Large intestine (tissue), 3 donors: ENCODE data around the gene MRPS12. TPM values are rescaled to one million over a fixed set of nuclear protein-coding genes. Genes with fewer than 3 reads are reported as not detected.

Source experiments
- DNase-seq, 2 donors: peaks; one replicate each; pipeline versions ENCODE4 v3.0.0 to v3.0.0-alpha.2; 2013
- H3K27ac ChIP-seq: one replicate; pipeline ENCODE4 v1.5.1; 2013; ENCODE audit warnings: low read length
- H3K27me3 ChIP-seq: 2 replicates; pipeline ENCODE4 v1.6.1; 2013; ENCODE audit warnings: low read length; ENCODE audit not compliant: control insufficient read depth, insufficient read depth
- H3K36me3 ChIP-seq: 2 replicates; pipeline ENCODE4 v1.6.1; 2013; ENCODE audit warnings: low read length; ENCODE audit not compliant: control insufficient read depth, insufficient read depth
- H3K4me1 ChIP-seq: one replicate; pipeline ENCODE4 v1.6.1; 2013; ENCODE audit warnings: low read length; ENCODE audit not compliant: control insufficient read depth, insufficient read depth
- H3K4me3 ChIP-seq: one replicate; pipeline ENCODE4 v1.5.1; 2013; ENCODE audit warnings: low read length
- H3K9me3 ChIP-seq: one replicate; pipeline ENCODE4 v1.6.1; 2013; ENCODE audit warnings: mild to moderate bottlenecking, low read depth, low read length, moderate library complexity; ENCODE audit not compliant: control insufficient read depth
- WGBS: methylation state at CpG from one replicate; pipeline ENCODE4 v1.1.5; 2013; ENCODE audit warnings: low lambda C conversion rate; ENCODE audit not compliant: insufficient coverage; 5-methylcytosine and 5-hydroxymethylcytosine counted together
- polyA plus RNA-seq: library from polyadenylated mRNA; unstranded; fragments of 120-200 nt; gene quantifications from one replicate; pipeline ENCODE4 v1.2.1, GENCODE V29; 2013

The MRPS12 gene
- polyA plus RNA-seq, 1 donor = 23.5 TPM

DNA sequence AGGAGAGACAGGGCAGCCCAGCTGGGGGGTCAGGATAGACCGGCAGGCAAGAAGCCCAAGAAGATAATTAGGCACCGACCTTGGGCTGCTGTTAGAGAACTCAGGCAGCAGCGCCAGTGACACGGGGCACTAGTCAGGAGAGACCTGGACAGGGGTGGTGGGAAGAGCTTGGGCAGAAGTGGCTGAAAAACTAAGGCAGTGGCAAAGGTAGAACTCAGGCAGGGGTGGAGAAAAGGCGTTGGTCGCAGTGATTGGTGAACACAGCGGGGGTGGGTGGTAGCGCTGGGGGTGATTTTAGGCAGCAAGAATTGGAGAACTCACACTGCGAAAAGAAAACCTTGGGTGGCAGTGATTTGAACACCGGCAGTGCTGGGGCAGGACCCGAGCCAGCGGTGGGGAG, 23.1 kb upstream of the MRPS12 start:
- no peaks in the 10 kb centered on the region for H3K4me1 ChIP-seq
- H3K27me3 ChIP-seq = peaks cover 14% of the 10 kb centered on the region
- WGBS = 94% methylated on average over 3 of the region's 12 CpGs
- peaks cover 23% of the 10 kb centered on the region for H3K36me3 ChIP-seq
- peaks cover 6% of the 10 kb centered on the region for H3K9me3 ChIP-seq
- H3K4me3 ChIP-seq = no peak overlapping the region
- no peak for DNase-seq
- no peak overlapping the region for H3K27ac ChIP-seq

DNA sequence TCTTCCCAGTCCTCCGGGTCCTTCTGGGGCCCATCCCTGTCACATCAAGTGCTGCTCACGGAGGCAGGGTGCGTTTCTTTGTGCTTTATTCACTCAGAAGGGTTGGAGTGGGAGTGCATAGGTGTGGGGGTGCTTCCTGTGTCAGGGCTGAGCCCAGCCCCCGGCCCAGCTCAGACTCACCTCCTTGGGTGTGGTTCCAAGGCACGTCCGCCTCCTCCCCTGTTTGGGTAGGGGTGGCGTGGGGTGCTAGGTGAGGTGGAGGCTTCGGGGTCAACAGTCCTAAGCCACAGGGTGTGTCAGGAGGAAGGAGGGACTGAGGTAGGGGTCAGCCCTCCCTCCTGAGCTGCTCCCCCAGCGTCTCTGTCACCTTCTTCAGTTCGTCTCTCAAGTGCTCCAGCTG, 21.8 kb upstream of the MRPS12 start:
- WGBS = no CpG with 5 or more reads among the region's 10 CpGs
- no peaks in the 10 kb centered on the region for H3K4me1 ChIP-seq
- peaks cover 14% of the 10 kb centered on the region for H3K27me3 ChIP-seq
- no peak for DNase-seq
- no peak overlapping the region for H3K27ac ChIP-seq
- H3K9me3 ChIP-seq = peaks cover 6% of the 10 kb centered on the region
- H3K36me3 ChIP-seq = peaks cover 23% of the 10 kb centered on the region
- H3K4me3 ChIP-seq = no peak overlapping the region

GRCh38 chr19:38910488-38910887, 20.3 kb upstream of the MRPS12 start:
- WGBS = 100% methylated on average over 1 of the region's 12 CpGs
- H3K9me3 ChIP-seq = peaks cover 6% of the 10 kb centered on the region
- no peak for DNase-seq
- peaks cover 29% of the 10 kb centered on the region for H3K36me3 ChIP-seq
- no peak overlapping the region for H3K27ac ChIP-seq
- peaks cover 14% of the 10 kb centered on the region for H3K27me3 ChIP-seq
- no peaks in the 10 kb centered on the region for H3K4me1 ChIP-seq
- H3K4me3 ChIP-seq = no peak overlapping the region

GRCh38 chr19:38911388-38912001, 19.2 kb upstream of the MRPS12 start:
- Histone ChIP-seq H3K4me3 (no peak overlapping the region), H3K27ac (no peak overlapping the region), H3K27me3 (peaks cover 14% of the 10 kb centered on the region), H3K4me1 (no peaks in the 10 kb centered on the region), H3K9me3 (peaks cover 6% of the 10 kb centered on the region), H3K36me3 (peaks cover 27% of the 10 kb centered on the region)
- no peak for DNase-seq
- WGBS = no CpG with 5 or more reads among the region's 16 CpGs

DNA sequence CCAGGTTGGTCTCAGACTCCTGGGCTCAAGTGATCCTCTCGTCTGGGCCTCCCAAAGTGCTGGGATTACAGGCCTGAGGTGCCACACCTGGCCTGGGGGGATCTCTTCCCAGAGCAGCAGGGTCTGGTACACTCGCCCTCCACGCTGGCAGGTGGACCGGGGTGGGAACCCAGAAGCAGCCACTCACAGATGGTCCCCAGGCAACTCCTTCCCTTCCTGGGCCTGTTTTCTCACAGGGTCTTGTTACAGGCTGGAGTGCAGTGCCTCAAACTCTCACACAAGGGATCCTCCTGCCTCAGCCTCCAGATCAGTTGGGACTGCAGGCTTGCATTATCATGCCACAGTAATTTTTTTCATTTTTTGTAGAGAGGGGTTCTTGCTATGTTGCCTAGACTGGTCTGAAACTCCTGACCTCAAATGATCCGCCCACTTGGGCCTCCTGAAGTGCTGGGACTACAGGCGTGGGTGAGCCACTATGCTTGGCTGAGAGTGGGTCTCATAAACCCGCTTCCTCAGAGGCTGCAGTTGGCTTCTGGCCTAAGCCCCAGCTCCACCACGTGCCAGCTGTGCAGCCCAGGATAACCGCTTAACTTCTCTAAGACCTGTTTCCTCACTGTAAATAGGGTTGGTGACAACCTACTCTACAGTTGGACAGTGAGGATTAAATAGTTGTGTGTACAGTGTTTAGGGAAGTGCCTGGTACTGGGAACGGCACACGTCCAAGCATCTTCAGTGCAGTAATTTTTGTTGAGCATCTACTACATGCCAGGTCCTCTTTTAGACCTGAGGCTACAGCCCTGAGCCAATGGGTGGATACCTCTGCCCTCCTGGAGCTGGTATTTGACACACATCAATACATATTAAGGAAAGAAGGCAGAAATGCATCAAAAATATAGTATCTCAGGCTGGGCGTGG, 17.9 kb upstream of the MRPS12 start:
- WGBS = 100% methylated on average over 1 of the region's 12 CpGs
- no peak for DNase-seq

DNA sequence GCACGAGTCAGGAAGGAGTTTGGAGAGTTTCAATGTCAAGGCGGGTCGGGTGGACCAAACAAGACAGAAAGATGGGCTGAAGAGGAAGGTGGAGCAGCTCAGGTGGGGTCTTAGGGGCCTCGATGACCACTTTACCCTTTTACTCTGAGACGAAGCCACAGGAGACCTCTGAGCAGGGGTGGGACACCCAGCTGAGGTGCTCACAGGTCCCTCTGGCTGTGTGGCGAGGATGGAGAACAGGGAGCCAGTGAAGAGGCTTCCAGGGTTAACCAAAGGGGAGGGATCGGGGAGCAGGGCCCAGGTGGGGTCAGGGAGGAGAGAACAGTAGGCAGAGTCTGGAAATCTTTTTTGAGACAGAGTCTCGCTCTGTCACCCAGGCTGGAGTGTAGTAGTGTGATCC, 16.8 kb upstream of the MRPS12 start:
- Histone ChIP-seq H3K4me1 (peaks cover 8% of the 10 kb centered on the region), H3K4me3 (no peak overlapping the region), H3K9me3 (peaks cover 4% of the 10 kb centered on the region), H3K27me3 (peaks cover 14% of the 10 kb centered on the region), H3K27ac (no peak overlapping the region), H3K36me3 (peaks cover 13% of the 10 kb centered on the region)
- no peak for DNase-seq
- no CpG with 5 or more reads among the region's 8 CpGs for WGBS

More for the DNA sequence above, 17.9 kb upstream of the MRPS12 start:
- Histone ChIP-seq H3K9me3 (peaks cover 4% of the 10 kb centered on the region), H3K4me1 (peaks cover 3% of the 10 kb centered on the region), H3K36me3 (peaks cover 15% of the 10 kb centered on the region), H3K27me3 (peaks cover 14% of the 10 kb centered on the region), H3K27ac (no peak overlapping the region), H3K4me3 (no peak overlapping the region)

- Histone ChIP-seq H3K4me1 (peaks cover 8% of the 10 kb centered on the region), H3K4me3 (no peak overlapping the region), H3K27me3 (peaks cover 14% of the 10 kb centered on the region), H3K27ac (no peak overlapping the region), H3K9me3 (peaks cover 4% of the 10 kb centered on the region), H3K36me3 (peaks cover 15% of the 10 kb centered on the region)
- DNase-seq = no peak
- 100% methylated on average over 1 of the region's 44 CpGs for WGBS
These were observed 15.1 kb upstream of the MRPS12 start for GRCh38 chr19:38915329-38916321.

DNA sequence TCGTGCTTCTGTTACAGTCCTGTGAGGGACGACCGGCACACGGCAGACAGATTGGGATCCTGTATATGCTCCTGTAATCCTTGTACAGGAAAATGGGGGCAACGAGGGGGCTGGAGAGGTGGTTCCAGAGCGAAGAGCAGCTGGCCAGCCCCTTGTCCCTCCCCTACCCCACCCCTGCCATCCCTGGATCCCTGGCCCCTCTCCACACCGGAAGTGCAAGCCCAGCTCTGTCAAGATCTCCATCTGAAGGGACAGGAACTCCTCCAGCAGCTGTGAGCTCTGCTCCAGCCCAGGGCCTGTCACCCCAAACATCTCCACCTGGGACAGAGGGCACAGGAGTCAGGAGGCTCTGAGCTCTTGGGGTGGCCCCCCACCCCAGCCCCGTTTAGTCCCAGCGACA, 13.2 kb upstream of the MRPS12 start:
- Histone ChIP-seq H3K4me1 (peaks cover 8% of the 10 kb centered on the region), H3K27ac (no peak overlapping the region), H3K4me3 (no peak overlapping the region), H3K9me3 (no peaks in the 10 kb centered on the region), H3K36me3 (peaks cover 26% of the 10 kb centered on the region), H3K27me3 (peaks cover under 1% of the 10 kb centered on the region)
- DNase-seq = no peak
- no CpG with 5 or more reads among the region's 9 CpGs for WGBS

DNA sequence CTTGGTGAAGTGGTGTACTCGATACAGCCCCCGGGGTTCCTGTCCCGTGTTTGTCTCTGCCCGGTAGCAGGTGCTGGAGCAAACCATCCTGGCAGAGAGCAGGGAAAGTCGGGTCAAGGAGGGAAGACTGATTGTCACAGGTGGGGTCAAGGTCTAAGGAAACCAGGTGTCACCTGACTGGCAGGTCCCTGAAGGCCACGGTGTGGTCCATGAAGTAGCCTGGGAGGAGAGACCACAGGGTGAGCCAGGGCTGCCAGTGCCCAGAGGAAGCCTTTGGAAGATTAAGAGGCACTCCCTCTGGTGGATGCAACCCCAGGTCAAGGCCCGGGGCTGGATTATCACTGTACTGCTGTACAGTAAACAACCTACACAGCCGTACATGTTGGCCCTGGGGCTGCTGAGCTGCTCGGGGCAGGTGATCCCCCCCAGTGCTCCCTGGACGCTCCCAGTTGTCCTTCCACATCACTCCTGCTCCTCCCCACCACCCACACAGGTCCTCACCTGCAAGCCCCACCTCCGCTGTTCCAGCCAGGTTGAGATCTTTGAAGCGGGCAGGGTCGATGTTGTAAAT, 12.7 kb upstream of the MRPS12 start:
- Histone ChIP-seq H3K27me3 (no peaks in the 10 kb centered on the region), H3K4me1 (peaks cover 8% of the 10 kb centered on the region), H3K4me3 (no peak overlapping the region), H3K9me3 (no peaks in the 10 kb centered on the region), H3K36me3 (peaks cover 26% of the 10 kb centered on the region), H3K27ac (no peak overlapping the region)
- DNase-seq = peak in 1 of 2 donors; percentile 37
- no CpG with 5 or more reads among the region's 13 CpGs for WGBS
